ENCODE results near the gene LY86.

LY86 gene

GRCh38 chr6:6570929-6571671, 17.4 kb upstream of the LY86 start:
- DNase-seq (ENCODE audit: low spot score), result no peak

- no peak for DNase-seq (ENCODE audit: low spot score)
Measured at GRCh38 chr6:6575143-6575542, 13.4 kb upstream of the LY86 start.

- DNase-seq (ENCODE audit: low spot score), result no peak
Measured at GRCh38 chr6:6577735-6578134, 10.8 kb upstream of the LY86 start.

- DNase-seq (ENCODE audit: low spot score), result no peak
Measured at GRCh38 chr6:6579281-6579680, 9.2 kb upstream of the LY86 start.

GRCh38 chr6:6580225-6580856, 8.2 kb upstream of the LY86 start:
- DNase-seq (ENCODE audit: low spot score), result no peak

- DNase-seq (ENCODE audit: low spot score), result no peak
Measured at GRCh38 chr6:6581054-6581453, 7.5 kb upstream of the LY86 start.

GRCh38 chr6:6582131-6582530, 6.4 kb upstream of the LY86 start:
- DNase-seq (ENCODE audit: low spot score), result no peak

GRCh38 chr6:6583836-6584235, 4.7 kb upstream of the LY86 start:
- DNase-seq (ENCODE audit: low spot score), result no peak

GRCh38 chr6:6584310-6585002, 4.1 kb upstream of the LY86 start:
- DNase-seq (ENCODE audit: low spot score), result no peak

- no peak for DNase-seq (ENCODE audit: low spot score)
Measured at GRCh38 chr6:6585003-6585311, 3.6 kb upstream of the LY86 start.

- no peak for DNase-seq (ENCODE audit: low spot score)
Measured at GRCh38 chr6:6586167-6586566, 2.4 kb upstream of the LY86 start.

- no peak for DNase-seq (ENCODE audit: low spot score)
Measured at GRCh38 chr6:6586671-6587526, 1.6 kb upstream of the LY86 start.

GRCh38 chr6:6587696-6588063, 840 bp upstream of the LY86 start:
- DNase-seq (ENCODE audit: low spot score), result no peak

- no peak for DNase-seq (ENCODE audit: low spot score)
Measured at GRCh38 chr6:6588924-6589709, 597 bp downstream of the LY86 start.

GRCh38 chr6:6590530-6590929, 2.0 kb downstream of the LY86 start:
- no peak for DNase-seq (ENCODE audit: low spot score)

- DNase-seq (ENCODE audit: low spot score), result no peak
Measured at GRCh38 chr6:6591778-6592465, 3.4 kb downstream of the LY86 start.

- no peak for DNase-seq (ENCODE audit: low spot score)
Measured at GRCh38 chr6:6592826-6593475, 4.4 kb downstream of the LY86 start.

- DNase-seq (ENCODE audit: low spot score), result no peak
Measured at GRCh38 chr6:6593867-6594468, 5.4 kb downstream of the LY86 start.

GRCh38 chr6:6595025-6595424, 6.5 kb downstream of the LY86 start:
- no peak for DNase-seq (ENCODE audit: low spot score)

- DNase-seq (ENCODE audit: low spot score), result no peak
Measured at GRCh38 chr6:6595952-6596351, 7.4 kb downstream of the LY86 start.
